Heart right ventricle (tissue), 16 donors: ENCODE results near the gene SHQ1. TPM values are rescaled to one million over a fixed set of nuclear protein-coding genes. Genes with fewer than 3 reads are reported as not detected.
A peak's percentile ranks its signal among the peaks of the same experiment; 100 is the strongest.

Source experiments
- ATAC-seq, 8 donors: fragments of 200-7000 bp; cut with Tn5 transposase; one replicate each; pipeline ENCODE4 v1.9.1; 2020; ENCODE audit warnings: mild to moderate bottlenecking in 8 of 8, moderate library complexity in 8 of 8, moderate number of reproducible peaks in 1 of 8
- DNase-seq, 2 donors: peaks; one replicate each; pipeline ENCODE4 v3.0.0-alpha.2; 2020
- H3K27ac ChIP-seq, 10 donors: fragments of 200-600 bp; sonication (generic) in 2 of 10; one replicate each; pipeline versions ENCODE4 v1.5.0 to v1.8.0; 2020 to 2022; ENCODE audit warnings: mild to moderate bottlenecking in 3 of 10
- H3K27me3 ChIP-seq, 7 donors: fragments of 200-600 bp; one replicate each; pipeline ENCODE4 v1.8.0; 2021 to 2022; ENCODE audit warnings: mild to moderate bottlenecking in 2 of 7
- H3K36me3 ChIP-seq, 9 donors: fragments of 200-600 bp; sonication (generic) in 1 of 9; one replicate each; pipeline versions ENCODE4 v1.5.0 to v1.8.0; 2020 to 2022; ENCODE audit warnings: mild to moderate bottlenecking in 2 of 9
- H3K4me1 ChIP-seq, 9 donors: fragments of 200-600 bp; sonication (generic) in 1 of 9; one replicate each; pipeline versions ENCODE4 v1.5.0 to v1.8.0; 2020 to 2022; ENCODE audit warnings: mild to moderate bottlenecking in 4 of 9
- H3K4me3 ChIP-seq, 10 donors: fragments of 200-600 bp; sonication (generic) in 2 of 10; one replicate each; pipeline versions ENCODE4 v1.5.0 to v1.8.0; 2020 to 2022; ENCODE audit warnings: mild to moderate bottlenecking in 7 of 10, moderate library complexity in 2 of 10
- H3K9me3 ChIP-seq, 11 donors: fragments of 200-600 bp in 10 of 11; sonication (generic) in 2 of 11; one replicate each; pipeline versions ENCODE4 v1.5.0 to v1.8.0; 2013 to 2022; ENCODE audit warnings: mild to moderate bottlenecking in 2 of 11, control low read depth in 1 of 11, moderate library complexity in 1 of 11
- WGBS, 2 donors: extraction: QIAGEN DNeasy Blood & Tissue Kit; methylation state at CpG; one replicate each; pipeline ENCODE4 v1.1.7; 2013; ENCODE audit warnings: inconsistent platforms in 1 of 2; 5-methylcytosine and 5-hydroxymethylcytosine counted together
- intact Hi-C, 10 donors: fragments of 100-400 bp; cut with DNase I; formaldehyde crosslinking; loops; one replicate each; pipeline versions ENCODE4 v1.11.1 to v1.14.2; 2022
- polyA plus RNA-seq, 2 donors: library from polyadenylated mRNA; stranded (reverse); fragments of 200-250 nt; gene quantifications; one replicate each; pipeline ENCODE4 v1.2.3, GENCODE V29; 2013
- total RNA-seq, 10 donors: library from RNA; stranded (reverse); fragmentation: NEBNext Ultra II Directional in 3 of 10; extraction: Animal tissue kit (Norgen Biotek cat#: 25700) in 3 of 10; gene quantifications; one replicate each; pipeline versions ENCODE4 v1.2.1 to v1.2.4, GENCODE V29; 2021 to 2023
- TF ChIP-seq, protein P1 (sequence below), 9 donors: fragments of 200-600 bp; sonication (generic) in 2 of 9; IDR thresholded peaks; one replicate each; pipeline versions ENCODE4 v1.5.0 to v1.8.0; 2021 to 2022; ENCODE audit warnings: antibody characterized with exemption in 9 of 9, mild to moderate bottlenecking in 5 of 9, moderate library complexity in 1 of 9
- donor health status: Arrhythmogenic right ventricular cardiomyopathy.
- donor health status: ischemic (EF 13 %, LVEDD 7.1; RV severe dilation, severe dysfunction).
- donor health status: healthy with polysubstance abuse.
- donor health status: DM: no; HTN: yes; CAD: no.
- donor health status: DM: no; HTN: no; CAD: no.
- donor health status: ischemic (EF 25% LVEDD 6.9; RV normal size, moderate dysfunction).
- donor health status: ischemic (EF 25% LVEDD 5.7; RV mildly dilated, moderate dysfunction).
- donor health status: healthy.
- donor health status: DM: yes; HTN: yes; CAD: no.
- donor health status: Ischemic cardiomyopathy.
- donor health status: ischemic (EF 35%, LVEDD 5.7; RV mildly dilated, moderate dysfunction).
- donor health status: nonischemic (EF 11% LVEDD 7.7; RV severe dilation, severe dysfunction).
- donor health status: DM: yes; HTN: yes; CAD: no.
- donor health status: PGD.
- donor health status: ischemic (EF 29% LVEDD 5.4; RV normal size, mild dysfunction).
- donor health status: nonischemic (EF 23%, LVEDD 6.1; RV moderate dilation, normal function).

Gene SHQ1
- total and polyA plus RNA-seq, 12 donors, result 8.0 to 24.0 (median 17.2) TPM

DNA sequence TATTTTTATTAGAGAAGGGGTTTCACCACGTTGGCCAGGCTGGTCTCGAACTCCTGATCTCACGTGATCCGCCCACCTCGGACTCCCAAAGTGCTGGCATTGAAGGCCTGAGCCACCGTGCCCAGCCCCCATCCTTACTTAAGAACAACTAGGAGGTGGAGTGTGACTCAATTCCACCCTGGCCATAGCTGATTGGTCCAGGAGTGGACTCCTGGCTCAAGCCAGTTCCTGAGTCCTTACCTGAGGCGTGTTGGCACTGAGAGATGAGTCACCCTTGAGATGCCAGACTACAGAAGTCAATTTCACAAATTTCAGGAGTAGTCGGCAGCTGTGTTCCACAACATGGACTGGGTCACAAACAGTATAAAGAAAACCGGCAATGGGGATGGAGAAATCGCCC lies 124.2 kb downstream of the SHQ1 start:
- no peak for ATAC-seq
- 92 to 96% methylated on average over 10 of the region's 10 CpGs for WGBS, 2 donors

DNA sequence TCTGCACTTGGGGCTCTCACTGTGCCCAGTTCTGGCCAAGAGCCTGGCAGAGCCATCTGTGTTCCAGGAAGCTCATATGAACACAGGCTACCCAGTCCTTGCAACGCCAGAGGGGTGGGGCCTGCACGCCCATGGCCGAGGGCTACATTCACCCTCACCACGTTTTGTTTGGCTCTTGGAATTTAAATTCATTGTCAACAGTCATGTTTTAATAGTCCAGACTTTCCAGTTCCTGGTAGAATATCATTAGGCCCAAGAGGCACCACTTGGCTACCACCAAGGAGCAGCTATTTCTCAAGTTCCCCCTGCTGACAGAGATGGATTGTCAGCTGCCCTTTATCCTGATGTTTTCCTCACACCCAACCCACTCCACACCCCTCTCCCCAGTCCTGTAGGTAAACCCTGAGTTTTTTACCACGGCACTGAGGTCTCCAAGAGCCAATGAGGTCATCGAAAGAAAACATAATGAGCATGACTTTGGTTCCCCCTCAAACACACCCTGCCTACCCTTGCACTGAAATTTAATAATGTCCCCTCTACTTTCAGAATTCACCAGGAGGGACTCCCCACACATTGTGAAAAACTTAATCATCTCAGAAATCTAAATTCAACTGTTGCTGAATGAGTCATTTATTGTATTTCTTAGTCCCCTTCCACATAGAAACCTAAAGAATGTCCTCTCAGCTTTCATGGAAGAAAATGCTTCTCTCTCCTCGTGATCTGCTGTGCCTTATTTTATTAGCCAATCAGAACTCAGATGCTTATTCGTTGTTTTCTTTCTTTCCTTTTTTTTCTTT lies 125.1 kb downstream of the SHQ1 start:
- ATAC-seq (peak in 7 of 8 donors; percentile 17 to 89 (median 75)), DNase-seq (no peak)
- intact Hi-C loops, result no loop called here

More for the DNA sequence above, 124.2 kb downstream of the SHQ1 start:
- DNase-seq, result no peak
- Histone ChIP-seq H3K4me3 (no peak overlapping the region), H3K27me3 (no peaks in the 10 kb centered on the region), H3K4me1 (peaks cover 0 to 22% (median 5%) of the 10 kb centered on the region in 9 donors), H3K27ac (no peak overlapping the region), H3K9me3 (no peaks in the 10 kb centered on the region), H3K36me3 (no peaks in the 10 kb centered on the region)
- TF ChIP-seq, protein P1, sequence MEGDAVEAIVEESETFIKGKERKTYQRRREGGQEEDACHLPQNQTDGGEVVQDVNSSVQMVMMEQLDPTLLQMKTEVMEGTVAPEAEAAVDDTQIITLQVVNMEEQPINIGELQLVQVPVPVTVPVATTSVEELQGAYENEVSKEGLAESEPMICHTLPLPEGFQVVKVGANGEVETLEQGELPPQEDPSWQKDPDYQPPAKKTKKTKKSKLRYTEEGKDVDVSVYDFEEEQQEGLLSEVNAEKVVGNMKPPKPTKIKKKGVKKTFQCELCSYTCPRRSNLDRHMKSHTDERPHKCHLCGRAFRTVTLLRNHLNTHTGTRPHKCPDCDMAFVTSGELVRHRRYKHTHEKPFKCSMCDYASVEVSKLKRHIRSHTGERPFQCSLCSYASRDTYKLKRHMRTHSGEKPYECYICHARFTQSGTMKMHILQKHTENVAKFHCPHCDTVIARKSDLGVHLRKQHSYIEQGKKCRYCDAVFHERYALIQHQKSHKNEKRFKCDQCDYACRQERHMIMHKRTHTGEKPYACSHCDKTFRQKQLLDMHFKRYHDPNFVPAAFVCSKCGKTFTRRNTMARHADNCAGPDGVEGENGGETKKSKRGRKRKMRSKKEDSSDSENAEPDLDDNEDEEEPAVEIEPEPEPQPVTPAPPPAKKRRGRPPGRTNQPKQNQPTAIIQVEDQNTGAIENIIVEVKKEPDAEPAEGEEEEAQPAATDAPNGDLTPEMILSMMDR (IDR thresholded peaks at IDR 0.05), result no peak
- intact Hi-C loops, result no loop called here

DNA sequence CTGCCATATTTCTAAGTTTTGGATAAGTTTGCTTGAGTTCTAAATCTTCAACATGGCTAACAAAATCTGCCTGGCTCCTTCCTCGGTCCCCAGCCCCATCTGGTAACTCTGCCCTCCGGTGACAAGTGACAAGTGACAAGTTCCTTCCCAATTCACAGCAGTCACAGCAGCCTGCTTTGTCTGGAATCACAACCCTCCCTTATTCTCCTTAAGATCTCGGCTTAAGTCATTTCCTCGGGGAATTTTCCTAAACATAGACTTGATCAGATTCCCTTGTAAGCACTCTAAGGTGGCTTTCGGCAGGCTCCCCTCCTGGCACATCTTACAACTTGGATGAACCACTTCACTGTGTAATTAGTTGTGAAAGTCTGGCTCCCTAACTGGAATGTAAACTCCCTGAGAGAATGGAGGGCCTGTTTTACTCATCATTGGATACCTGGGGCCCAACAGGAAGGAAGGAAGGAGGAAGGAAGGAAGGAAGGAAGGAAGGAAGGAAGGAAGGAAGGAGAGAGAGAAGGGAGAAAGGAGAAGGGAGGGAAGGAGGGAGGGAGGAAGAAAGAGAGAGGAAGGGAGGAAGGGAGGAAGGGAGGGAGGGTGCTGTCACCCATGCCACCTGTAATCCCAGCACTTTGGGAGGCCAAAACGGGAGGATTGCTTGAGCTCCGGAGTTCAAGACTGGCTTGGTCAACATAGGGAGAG lies 126.4 kb downstream of the SHQ1 start:
- Histone ChIP-seq H3K9me3 (no peaks in the 10 kb centered on the region), H3K4me3 (no peak overlapping the region), H3K4me1 (peaks cover 0 to 22% (median 5%) of the 10 kb centered on the region in 9 donors), H3K36me3 (no peaks in the 10 kb centered on the region), H3K27me3 (no peaks in the 10 kb centered on the region), H3K27ac (peak overlapping the region in 1 of 10 donors; percentile 1)
- no peak for DNase-seq
- intact Hi-C loops, result no loop called here
- ATAC-seq, result no peak
- 36 to 37% methylated on average over 7 of the region's 7 CpGs for WGBS, 2 donors
- TF ChIP-seq, protein P1 (IDR thresholded peaks at IDR 0.05), result no peak

More for the DNA sequence above, 125.1 kb downstream of the SHQ1 start:
- no peaks in the 10 kb centered on the region for H3K9me3 ChIP-seq
- H3K27me3 ChIP-seq, result no peaks in the 10 kb centered on the region
- TF ChIP-seq, protein P1 (IDR thresholded peaks at IDR 0.05), result no peak
- H3K4me3 ChIP-seq, result no peak overlapping the region
- 51 to 60% methylated on average over 8 of the region's 8 CpGs for WGBS, 2 donors
- peaks cover 0 to 22% (median 5%) of the 10 kb centered on the region in 9 donors for H3K4me1 ChIP-seq
- no peak overlapping the region for H3K27ac ChIP-seq
- no peaks in the 10 kb centered on the region for H3K36me3 ChIP-seq

DNA sequence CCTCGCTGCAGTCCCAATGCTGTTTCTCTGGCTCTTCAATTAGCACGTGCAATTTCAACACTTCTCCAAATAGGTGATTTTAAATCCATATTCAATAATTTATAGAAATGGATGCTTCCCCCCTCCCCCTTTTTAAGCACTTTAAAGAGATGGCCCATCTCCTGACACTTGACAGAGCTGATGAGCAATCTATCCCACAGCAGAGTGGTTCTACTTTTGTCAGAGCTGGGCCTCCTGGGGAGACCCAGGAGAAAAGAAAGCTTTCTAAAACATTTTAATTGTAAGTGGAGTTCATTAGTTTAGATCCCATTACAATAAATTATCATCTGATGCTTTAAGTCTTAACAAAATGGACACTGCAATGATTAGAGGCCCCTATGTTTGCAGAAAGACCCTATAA lies 127.7 kb downstream of the SHQ1 start:
- TF ChIP-seq, protein P1 (IDR thresholded peaks at IDR 0.05), result no peak
- 78 to 85% methylated on average over 2 of the region's 2 CpGs for WGBS, 2 donors
- H3K27ac ChIP-seq, result no peak overlapping the region
- ATAC-seq (no peak), DNase-seq (no peak)
- H3K9me3 ChIP-seq, result peaks cover 0 to 13% (median 0%) of the 10 kb centered on the region in 11 donors
- H3K4me1 ChIP-seq, result peaks cover 0 to 22% (median 5%) of the 10 kb centered on the region in 9 donors
- no peaks in the 10 kb centered on the region for H3K27me3 ChIP-seq
- H3K4me3 ChIP-seq, result no peak overlapping the region
- H3K36me3 ChIP-seq, result no peaks in the 10 kb centered on the region
- intact Hi-C loops, result no loop called here
